ENCODE results near the gene FOXF1.

The FOXF1 gene

DNA sequence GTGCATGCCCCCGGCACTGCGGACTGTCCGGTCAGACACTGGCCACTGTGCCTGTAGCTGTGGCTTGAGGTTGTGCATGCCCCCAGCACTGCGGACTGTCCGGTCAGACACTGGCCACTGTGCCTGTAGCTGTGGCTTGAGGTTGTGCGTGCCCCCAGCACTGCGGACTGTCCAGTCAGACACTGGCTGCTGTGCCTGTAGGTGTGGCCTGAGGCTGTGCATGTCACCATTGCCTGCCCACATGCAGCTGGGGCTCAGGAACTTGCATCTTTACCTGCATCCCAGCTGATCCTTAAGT lies 39.5 kb downstream of the FOXF1 start:
- H3K4me3 ChIP-seq (ENCODE audit: low read depth, low read length): no peak overlapping the region
- TF ChIP-seq, protein P1, sequence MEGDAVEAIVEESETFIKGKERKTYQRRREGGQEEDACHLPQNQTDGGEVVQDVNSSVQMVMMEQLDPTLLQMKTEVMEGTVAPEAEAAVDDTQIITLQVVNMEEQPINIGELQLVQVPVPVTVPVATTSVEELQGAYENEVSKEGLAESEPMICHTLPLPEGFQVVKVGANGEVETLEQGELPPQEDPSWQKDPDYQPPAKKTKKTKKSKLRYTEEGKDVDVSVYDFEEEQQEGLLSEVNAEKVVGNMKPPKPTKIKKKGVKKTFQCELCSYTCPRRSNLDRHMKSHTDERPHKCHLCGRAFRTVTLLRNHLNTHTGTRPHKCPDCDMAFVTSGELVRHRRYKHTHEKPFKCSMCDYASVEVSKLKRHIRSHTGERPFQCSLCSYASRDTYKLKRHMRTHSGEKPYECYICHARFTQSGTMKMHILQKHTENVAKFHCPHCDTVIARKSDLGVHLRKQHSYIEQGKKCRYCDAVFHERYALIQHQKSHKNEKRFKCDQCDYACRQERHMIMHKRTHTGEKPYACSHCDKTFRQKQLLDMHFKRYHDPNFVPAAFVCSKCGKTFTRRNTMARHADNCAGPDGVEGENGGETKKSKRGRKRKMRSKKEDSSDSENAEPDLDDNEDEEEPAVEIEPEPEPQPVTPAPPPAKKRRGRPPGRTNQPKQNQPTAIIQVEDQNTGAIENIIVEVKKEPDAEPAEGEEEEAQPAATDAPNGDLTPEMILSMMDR (IDR thresholded peaks at IDR 0.05; ENCODE audit: low read depth, low read length, missing control alignments): no peak
- DNase-seq (ENCODE audit: low read depth): no peak

DNA sequence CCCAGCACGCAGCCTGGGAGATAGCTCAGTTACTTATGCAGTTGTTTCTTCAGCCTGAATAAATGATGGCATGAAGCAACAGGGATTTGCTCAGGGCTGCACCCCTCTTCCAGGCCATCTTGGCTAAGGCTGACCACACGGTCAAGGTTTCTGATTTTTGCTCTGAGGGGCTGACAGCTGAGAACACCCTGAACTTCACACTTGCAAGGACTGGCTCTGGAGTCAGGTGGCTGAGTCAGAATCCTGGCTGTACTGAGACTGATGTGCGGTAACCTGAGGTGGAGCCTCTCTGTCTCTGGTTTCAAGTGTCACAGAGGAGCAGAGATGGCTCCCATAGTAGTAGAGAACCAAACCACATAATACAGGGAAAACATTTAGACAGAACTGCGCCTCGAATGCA lies 40.0 kb downstream of the FOXF1 start:
- DNase-seq (ENCODE audit: low read depth): no peak
- H3K4me3 ChIP-seq (ENCODE audit: low read depth, low read length): no peak overlapping the region
- TF ChIP-seq, protein P1 (IDR thresholded peaks at IDR 0.05; ENCODE audit: low read depth, low read length, missing control alignments): no peak

DNA sequence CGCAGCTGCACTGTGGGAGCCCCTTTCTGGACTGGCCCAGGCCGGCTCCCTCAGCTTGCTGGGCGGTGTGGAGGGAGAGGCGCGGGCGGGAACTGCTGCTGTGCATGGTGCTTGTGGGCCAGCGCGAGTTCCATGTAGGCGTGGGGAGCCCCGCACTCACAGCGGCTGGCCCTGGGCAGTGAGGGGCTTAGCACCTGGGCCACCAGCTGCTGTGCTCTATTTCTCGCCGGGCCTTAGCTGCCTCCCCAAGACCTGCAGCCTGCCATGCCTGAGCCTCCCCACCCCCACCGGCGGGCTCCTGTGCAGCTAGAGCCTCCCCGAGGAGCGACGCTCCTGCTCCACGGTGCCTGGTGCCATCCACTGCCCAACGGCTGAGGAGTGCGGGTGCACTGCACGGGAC lies 43.0 kb downstream of the FOXF1 start:
- DNase-seq (ENCODE audit: low read depth): no peak
- TF ChIP-seq, protein P1 (IDR thresholded peaks at IDR 0.05; ENCODE audit: low read depth, low read length, missing control alignments): no peak
- H3K4me3 ChIP-seq (ENCODE audit: low read depth, low read length): no peak overlapping the region

DNA sequence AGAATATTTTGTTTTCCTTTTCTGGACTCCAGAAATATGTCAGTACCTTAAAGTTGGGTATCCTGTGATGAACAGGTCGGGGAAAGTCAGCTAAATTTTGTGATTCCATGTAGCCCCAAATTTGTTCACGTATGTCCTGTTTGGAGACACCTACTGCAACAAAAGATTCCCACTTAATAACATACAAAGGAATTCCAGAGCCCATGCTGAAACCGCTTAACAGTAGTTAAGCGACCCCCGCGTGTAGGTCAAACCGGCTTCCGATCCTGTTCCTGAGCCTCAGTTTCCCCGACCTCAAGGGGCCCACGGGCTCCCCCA lies 44.2 kb downstream of the FOXF1 start:
- TF ChIP-seq, protein P1 (IDR thresholded peaks at IDR 0.05; ENCODE audit: low read depth, low read length, missing control alignments): no peak
- DNase-seq (ENCODE audit: low read depth): no peak
- peak overlapping the region; percentile 86 for H3K4me3 ChIP-seq (ENCODE audit: low read depth, low read length)

DNA sequence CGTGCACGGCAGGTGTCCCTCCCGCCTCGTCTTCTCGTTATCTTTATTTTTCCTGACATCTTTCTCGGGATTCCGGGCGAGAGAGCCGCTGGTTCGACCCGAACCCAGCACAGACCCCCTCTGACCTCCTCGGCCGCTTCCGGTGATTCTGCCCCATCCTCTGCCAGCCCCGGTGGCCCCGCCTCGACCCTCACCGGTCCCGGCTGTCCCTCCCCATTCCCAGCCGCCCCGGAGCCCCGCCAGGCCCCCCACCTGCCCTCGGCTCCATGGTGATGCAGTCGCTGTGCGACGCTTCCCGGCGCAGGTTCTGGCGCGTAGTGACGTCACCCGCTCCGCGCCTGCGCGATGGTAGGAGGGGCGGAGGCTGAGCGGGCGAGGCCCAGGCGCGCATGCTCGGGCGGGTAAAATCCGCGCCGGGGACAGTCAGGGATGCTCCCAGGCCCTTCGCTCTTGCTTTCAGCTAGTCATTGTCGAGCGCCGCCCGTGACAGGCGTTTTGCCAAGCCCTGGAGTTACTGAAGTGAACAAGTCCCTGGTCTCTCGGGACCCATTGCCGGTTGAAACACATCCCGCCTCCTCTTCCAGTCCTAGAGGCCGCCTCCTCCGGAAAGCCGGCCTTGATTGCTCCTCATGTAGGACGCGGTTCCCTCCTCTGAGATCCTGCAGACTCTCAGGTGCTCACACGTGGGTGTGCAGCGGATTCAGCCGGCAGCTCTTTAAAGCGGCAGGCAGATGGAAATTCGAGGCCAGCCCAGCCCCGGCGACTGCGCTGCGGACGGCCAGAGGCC lies 44.8 kb downstream of the FOXF1 start, which contains the start of gene MTHFSD:
TSS of gene MTHFSD (minus strand) at position 319 of the 787 bp plus-strand sequence. CDS start at position 268, 51 bp downstream.
- DNase-seq (ENCODE audit: low read depth): peak; percentile 59
- TF ChIP-seq, protein P1 (IDR thresholded peaks at IDR 0.05; ENCODE audit: low read depth, low read length, missing control alignments): no peak
- peak within 1 kb of the TSS; percentile 86 for H3K4me3 ChIP-seq (ENCODE audit: low read depth, low read length)

DNA sequence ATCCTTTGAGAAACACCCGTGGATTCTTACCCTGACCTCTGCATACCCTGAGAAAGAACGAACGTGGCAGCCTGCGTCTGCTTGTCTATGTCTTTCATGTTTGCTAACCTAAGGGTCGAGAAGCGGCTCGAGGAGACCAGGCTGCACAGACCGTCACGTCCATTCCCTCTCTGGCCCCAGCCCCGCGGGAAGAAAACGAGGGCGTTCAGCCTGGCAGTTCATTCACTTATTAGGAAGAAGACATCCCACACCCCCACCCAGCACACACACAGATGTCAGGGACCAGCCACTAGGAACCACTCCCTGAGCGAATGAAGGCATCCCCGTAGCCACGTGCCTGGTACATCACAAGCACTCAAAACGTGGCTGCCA lies 45.4 kb downstream of the FOXF1 start:
- no peak for DNase-seq (ENCODE audit: low read depth)
- H3K4me3 ChIP-seq (ENCODE audit: low read depth, low read length): peak overlapping the region; percentile 86
- TF ChIP-seq, protein P1 (IDR thresholded peaks at IDR 0.05; ENCODE audit: low read depth, low read length, missing control alignments): no peak

DNA sequence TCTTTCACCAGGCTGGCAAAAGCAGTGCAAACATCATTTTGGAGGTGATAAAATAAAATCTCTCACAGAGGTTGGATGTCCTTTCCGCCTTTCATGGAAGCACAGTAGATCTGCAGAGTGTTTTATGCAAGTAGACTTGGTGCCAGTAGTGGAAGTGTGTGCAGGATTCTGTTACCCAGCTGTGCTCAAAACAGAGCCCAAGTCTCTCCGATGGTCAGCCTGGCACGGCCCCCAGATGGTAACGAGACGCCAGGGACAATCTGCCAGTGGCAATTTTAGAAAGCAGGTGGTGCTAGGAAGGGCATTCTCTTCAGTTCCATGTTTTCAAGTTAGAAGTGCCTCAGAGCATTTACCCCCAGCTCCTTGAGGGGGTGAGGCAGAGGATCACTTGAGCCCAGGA lies 46.2 kb downstream of the FOXF1 start:
- no peak overlapping the region for H3K4me3 ChIP-seq (ENCODE audit: low read depth, low read length)
- DNase-seq (ENCODE audit: low read depth): no peak
- TF ChIP-seq, protein P1 (IDR thresholded peaks at IDR 0.05; ENCODE audit: low read depth, low read length, missing control alignments): no peak

Measured in GM12864 (cell line).